Gastrocnemius medialis (tissue), 4 donors: ENCODE measurements around the gene RNF169. TPM values are rescaled to one million over a fixed set of nuclear protein-coding genes. Genes with fewer than 3 reads are reported as not detected.

Source experiments
- ATAC-seq, 2 donors: fragments of 150-250 bp; one replicate each; pipeline ENCODE4 v1.9.1; 2016
- DNase-seq, 2 donors: peaks; one replicate each; pipeline ENCODE4 v3.0.0-alpha.2; 2019
- H3K27ac ChIP-seq, 4 donors: fragments of 200-600 bp; sonication (generic); 1 replicate in 1 of 4; 2 replicates in 3 of 4; pipeline ENCODE4 v1.5.1; 2016 to 2018; ENCODE audit warnings: mild to moderate bottlenecking in 2 of 4, moderate library complexity in 1 of 4
- H3K27me3 ChIP-seq, 3 donors: fragments of 200-600 bp; sonication (generic) in 2 of 3; 1 replicate in 1 of 3; 2 replicates in 2 of 3; pipeline versions ENCODE4 v1.5.1 to v1.6.0; 2016 to 2019; ENCODE audit warnings: mild to moderate bottlenecking in 1 of 3, moderate library complexity in 1 of 3
- H3K36me3 ChIP-seq, 2 donors: fragments of 200-600 bp; sonication (generic) in 1 of 2; one replicate each; pipeline ENCODE4 v1.5.1; 2017 to 2018
- H3K4me1 ChIP-seq, 2 donors: fragments of 200-600 bp; sonication (generic) in 1 of 2; one replicate each; pipeline ENCODE4 v1.5.1; 2016 to 2017; ENCODE audit warnings: mild to moderate bottlenecking in 2 of 2
- H3K4me3 ChIP-seq, 4 donors: fragments of 200-600 bp; sonication (generic) in 3 of 4; 1 replicate in 1 of 4; 2 replicates in 3 of 4; pipeline ENCODE4 v1.5.1; 2016 to 2019; ENCODE audit warnings: mild to moderate bottlenecking in 2 of 4
- H3K9me3 ChIP-seq, 3 donors: fragments of 200-600 bp; sonication (generic) in 2 of 3; 1 replicate in 1 of 3; 2 replicates in 2 of 3; pipeline ENCODE4 v1.5.1; 2016 to 2019
- POLR2A ChIP-seq, 2 donors: fragments of 450-650 bp; IDR thresholded peaks; one replicate each; pipeline ENCODE4 v1.6.1; 2017; ENCODE audit warnings: antibody characterized with exemption in 2 of 2, mild to moderate bottlenecking in 2 of 2, moderate library complexity in 2 of 2
- in situ Hi-C, 4 donors: fragments of 200-750 bp; cut with MboI; loops; one replicate each; pipeline versions ENCODE4 v1.15.0 to v1.8.0; 2017; ENCODE audit warnings: low sequenced_read_pairs in 4 of 4
- intact Hi-C: fragments of 100-400 bp; cut with DNase I; formaldehyde crosslinking; loops from one replicate; pipeline ENCODE4 v1.15.1; 2023; ENCODE audit warnings: low total_unique reads
- total RNA-seq, 4 donors: library from RNA; depleted of rRNA; stranded (reverse); fragments of >200 nt; gene quantifications; one replicate each; pipeline versions ENCODE4 v1.1.0 to v1.2.3, GENCODE V29; 2016
- TF ChIP-seq, protein P1 (sequence below), 5 experiments: fragments of 450-650 bp in 3 of 5; fragments of 200-600 bp in 2 of 5; sonication (generic) in 2 of 5; IDR thresholded peaks in 4 of 5; conservative IDR thresholded peaks in 1 of 5; 1 replicate in 4 of 5; 2 replicates in 1 of 5; pipeline ENCODE4 v1.5.1; 2016 to 2019; ENCODE audit warnings: antibody characterized with exemption in 5 of 5, mild to moderate bottlenecking in 3 of 5, moderate library complexity in 3 of 5

RNF169 gene
- total RNA-seq, 4 donors from 2014 or later = 17.1 to 25.2 (median 21.0) TPM

DNA sequence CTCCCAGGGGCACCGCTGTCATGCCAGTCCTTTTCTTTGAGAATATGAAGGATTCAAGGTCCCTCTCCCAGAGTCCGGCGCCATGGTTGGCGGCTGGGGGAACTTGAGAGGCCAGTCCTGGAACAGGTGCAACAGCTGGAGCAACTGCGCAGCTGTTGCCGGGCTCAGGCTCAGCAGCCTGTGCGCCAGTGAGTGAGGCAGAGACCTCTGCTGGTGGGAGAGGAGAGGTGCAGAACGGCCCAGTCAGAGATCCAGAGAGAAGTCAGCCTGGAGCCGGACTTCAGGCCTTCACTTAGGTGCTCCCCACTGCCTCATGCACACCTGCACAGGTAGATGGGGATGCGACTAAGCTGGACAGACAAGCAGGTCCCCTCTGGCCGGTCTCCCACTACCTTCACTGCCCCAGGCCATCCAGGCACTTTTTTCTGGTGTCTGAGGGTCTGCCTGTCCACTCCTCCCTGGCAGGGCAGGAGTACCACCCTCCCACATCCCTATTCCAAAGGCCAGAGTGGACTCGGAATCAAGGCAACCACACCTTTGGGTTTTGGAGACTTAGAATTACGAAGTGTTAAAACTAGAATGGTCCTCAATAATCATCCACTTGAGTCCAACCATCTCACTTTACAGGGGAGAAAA, 22.0 kb upstream of the RNF169 start:
- intact Hi-C loops (loop anchor here (1.0 to 10.0 kb wide), 6 partner anchors 24 to 274 kb away; partner anchors contain the start of gene LIPT2), in situ Hi-C loops (loop anchor here in 2 of 4 donors (25.0 kb wide), 1 partner anchor 264 kb away; the partner anchor contains the start of gene KCNE3 (in 2 of the 2))
- no peaks in the 10 kb centered on the region for H3K36me3 ChIP-seq
- no peak overlapping the region for H3K4me3 ChIP-seq
- H3K4me1 ChIP-seq = peaks cover 3% of the 10 kb centered on the region in 2 donors
- no peaks in the 10 kb centered on the region for H3K9me3 ChIP-seq
- H3K27me3 ChIP-seq = peaks cover 8 to 16% (median 10%) of the 10 kb centered on the region in 3 donors
- peak; percentile 79 to 89 for DNase-seq
- ATAC-seq = peak; percentile 92 to 98
- TF ChIP-seq POLR2A (IDR thresholded peaks at IDR 0.05) = no peak
- TF ChIP-seq, protein P1, sequence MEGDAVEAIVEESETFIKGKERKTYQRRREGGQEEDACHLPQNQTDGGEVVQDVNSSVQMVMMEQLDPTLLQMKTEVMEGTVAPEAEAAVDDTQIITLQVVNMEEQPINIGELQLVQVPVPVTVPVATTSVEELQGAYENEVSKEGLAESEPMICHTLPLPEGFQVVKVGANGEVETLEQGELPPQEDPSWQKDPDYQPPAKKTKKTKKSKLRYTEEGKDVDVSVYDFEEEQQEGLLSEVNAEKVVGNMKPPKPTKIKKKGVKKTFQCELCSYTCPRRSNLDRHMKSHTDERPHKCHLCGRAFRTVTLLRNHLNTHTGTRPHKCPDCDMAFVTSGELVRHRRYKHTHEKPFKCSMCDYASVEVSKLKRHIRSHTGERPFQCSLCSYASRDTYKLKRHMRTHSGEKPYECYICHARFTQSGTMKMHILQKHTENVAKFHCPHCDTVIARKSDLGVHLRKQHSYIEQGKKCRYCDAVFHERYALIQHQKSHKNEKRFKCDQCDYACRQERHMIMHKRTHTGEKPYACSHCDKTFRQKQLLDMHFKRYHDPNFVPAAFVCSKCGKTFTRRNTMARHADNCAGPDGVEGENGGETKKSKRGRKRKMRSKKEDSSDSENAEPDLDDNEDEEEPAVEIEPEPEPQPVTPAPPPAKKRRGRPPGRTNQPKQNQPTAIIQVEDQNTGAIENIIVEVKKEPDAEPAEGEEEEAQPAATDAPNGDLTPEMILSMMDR (IDR thresholded peaks at IDR 0.05 in 4 of 5, conservative IDR thresholded peaks at IDR 0.05 in 1 of 5) = peak; percentile 93 to 98 (median 95)
- peak overlapping the region; percentile 7 to 63 (median 42) for H3K27ac ChIP-seq

DNA sequence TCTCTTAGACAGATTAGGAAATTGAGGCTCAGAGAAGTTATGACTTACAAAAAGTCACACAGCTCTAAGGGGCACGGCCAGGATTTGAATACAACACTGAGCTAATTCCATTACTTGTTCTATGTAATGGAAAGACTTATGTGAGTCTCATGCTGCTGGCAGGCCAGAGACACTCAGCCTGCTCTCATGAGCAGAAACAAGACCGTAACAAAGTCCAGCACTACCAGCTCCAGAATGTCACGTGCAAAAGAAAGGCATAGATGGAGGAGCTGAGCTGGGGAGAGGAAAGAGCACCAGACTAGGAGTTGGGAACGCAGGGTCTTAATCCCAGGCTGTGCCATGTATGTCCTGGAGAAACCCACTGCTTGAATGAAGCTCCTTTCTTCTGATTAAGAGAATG, 19.3 kb upstream of the RNF169 start:
- intact Hi-C loops = loop anchor here (5.0 to 10.0 kb wide), 3 partner anchors 47 to 277 kb away; partner anchors contain the start of gene LIPT2
- H3K27ac ChIP-seq = no peak overlapping the region
- in situ Hi-C loops = loop anchor here in 2 of 4 donors (25.0 kb wide), 1 partner anchor 267 kb away; the partner anchor contains the start of gene KCNE3 (in 2 of the 2)
- TF ChIP-seq POLR2A (IDR thresholded peaks at IDR 0.05) = no peak
- TF ChIP-seq, protein P1 (IDR thresholded peaks at IDR 0.05 in 4 of 5, conservative IDR thresholded peaks at IDR 0.05 in 1 of 5) = no peak
- no peak for DNase-seq
- no peaks in the 10 kb centered on the region for H3K36me3 ChIP-seq
- peaks cover 26 to 31% (median 26%) of the 10 kb centered on the region in 3 donors for H3K27me3 ChIP-seq
- ATAC-seq = no peak
- H3K9me3 ChIP-seq = no peaks in the 10 kb centered on the region
- no peak overlapping the region for H3K4me3 ChIP-seq
- H3K4me1 ChIP-seq = peaks cover 3 to 4% of the 10 kb centered on the region in 2 donors

DNA sequence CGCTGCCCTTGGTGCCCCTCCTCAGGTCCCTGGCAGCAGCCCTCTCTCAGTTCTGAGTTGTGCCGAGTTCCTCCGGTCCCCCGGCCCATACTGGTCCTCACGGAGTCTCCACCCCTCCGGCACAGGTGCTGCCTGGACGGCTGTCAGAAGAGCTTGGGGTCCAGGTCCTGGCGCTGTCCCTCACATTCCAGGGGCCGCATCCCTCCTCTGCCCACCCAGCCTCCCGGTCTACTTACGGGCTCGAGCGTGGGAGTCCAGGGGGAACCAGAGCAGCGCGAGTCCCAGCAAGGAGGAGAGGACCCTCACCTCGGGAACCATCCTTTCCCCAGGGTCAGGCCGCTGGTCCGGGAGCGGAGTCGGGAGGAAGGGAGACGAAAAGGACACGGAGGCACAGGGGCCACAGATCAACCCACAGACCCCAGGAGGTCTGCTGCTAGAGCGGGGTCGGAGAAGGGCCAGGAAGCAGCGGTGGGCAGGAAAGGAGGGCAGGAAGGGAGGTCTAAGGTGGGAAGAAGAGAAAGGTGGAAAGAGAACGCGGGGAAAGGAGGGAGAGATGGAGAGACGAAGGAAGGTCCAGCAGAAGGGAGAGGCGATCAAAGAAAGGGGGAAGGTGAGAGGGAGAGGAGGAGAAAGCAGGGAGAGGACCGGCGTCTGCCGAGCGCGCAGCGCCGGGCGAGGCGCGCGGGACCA, 17.9 kb upstream of the RNF169 start:
- intact Hi-C loops = no loop called here
- Histone ChIP-seq H3K27ac (no peak overlapping the region), H3K4me3 (peak overlapping the region in 1 of 4 donors; percentile 12), H3K4me1 (peaks cover 3 to 4% of the 10 kb centered on the region in 2 donors), H3K36me3 (no peaks in the 10 kb centered on the region), H3K27me3 (peaks cover 26 to 40% (median 26%) of the 10 kb centered on the region in 3 donors), H3K9me3 (no peaks in the 10 kb centered on the region)
- in situ Hi-C loops = loop anchor here in 2 of 4 donors (25.0 kb wide), 1 partner anchor 268 kb away; the partner anchor contains the start of gene KCNE3 (in 2 of the 2)
- DNase-seq (no peak), ATAC-seq (no peak)
- no peak for TF ChIP-seq POLR2A (IDR thresholded peaks at IDR 0.05)
- TF ChIP-seq, protein P1 (IDR thresholded peaks at IDR 0.05 in 4 of 5, conservative IDR thresholded peaks at IDR 0.05 in 1 of 5) = no peak

DNA sequence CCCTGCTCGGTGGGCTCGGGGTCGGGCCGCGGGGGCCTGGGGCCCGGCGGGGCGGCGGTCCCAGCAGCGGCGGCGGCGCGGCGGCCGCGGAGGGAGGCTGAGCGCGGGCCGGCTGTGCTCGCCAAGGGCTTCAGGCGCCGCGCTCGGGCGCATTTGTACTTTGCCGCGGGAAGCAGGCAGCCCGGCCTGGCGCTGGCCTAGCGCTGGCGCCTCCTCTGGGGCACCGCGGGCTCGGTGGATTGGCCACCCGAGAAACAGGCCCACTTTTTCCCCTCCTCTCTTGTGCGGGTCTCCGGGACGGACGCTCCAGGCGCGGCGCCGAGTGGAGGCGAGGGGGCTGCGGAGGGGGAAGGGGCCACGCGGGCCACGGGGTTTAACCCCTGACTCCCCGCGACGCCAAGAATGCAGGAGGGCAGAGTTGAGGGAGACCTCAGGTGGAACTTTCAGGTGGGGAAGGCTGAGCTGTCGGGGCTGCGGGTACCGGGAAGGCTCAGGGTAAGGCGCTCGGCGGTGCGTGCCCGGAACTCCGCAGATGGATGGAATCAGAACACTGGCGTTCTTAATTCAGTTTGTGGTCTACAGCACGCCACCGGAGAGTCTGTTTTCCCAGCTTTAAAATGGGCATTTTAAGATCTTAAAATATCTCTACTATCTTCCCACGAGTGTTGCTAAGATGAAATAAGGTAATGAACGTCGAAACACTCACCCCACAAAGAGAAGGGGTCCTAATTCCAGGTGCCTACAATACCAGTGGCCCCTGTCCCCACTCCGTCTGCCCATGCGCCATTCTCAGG, 17.2 kb upstream of the RNF169 start, which contains the start of gene CHRDL2:
Gene CHRDL2, minus strand, starts transcription at position 126 of the 794 bp plus-strand sequence. CDS start 538 bp downstream, outside the sequence.
- DNase-seq (no peak), ATAC-seq (no peak)
- Histone ChIP-seq H3K27ac (no peak within 1 kb of the TSS), H3K4me3 (peak within 1 kb of the TSS; percentile 42 to 60 (median 48)), H3K4me1 (peaks cover 3 to 4% of the 10 kb centered on the region in 2 donors), H3K9me3 (no peaks in the 10 kb centered on the region), H3K36me3 (no peaks in the 10 kb centered on the region), H3K27me3 (peaks cover 26 to 40% (median 26%) of the 10 kb centered on the region in 3 donors)
- in situ Hi-C loops (loop anchor here in 2 of 4 donors (25.0 kb wide), 1 partner anchor 269 kb away; the partner anchor contains the start of gene KCNE3 (in 2 of the 2)), intact Hi-C loops (no loop called here)
- TF ChIP-seq, protein P1 (IDR thresholded peaks at IDR 0.05 in 4 of 5, conservative IDR thresholded peaks at IDR 0.05 in 1 of 5) = no peak
- TF ChIP-seq POLR2A (IDR thresholded peaks at IDR 0.05) = no peak
